ENCODE measurements around the gene TMTC4. TPM values are rescaled to one million over a fixed set of nuclear protein-coding genes. Genes with fewer than 3 reads are reported as not detected.
"Not testable (repeated sequence)": the region's sequence is repeated elsewhere in the genome, so short reads cannot be mapped to it uniquely, and the experiment has no call there.

Gene TMTC4
- total RNA-seq, 1 donor from 2014 or later, result 25.8 TPM

- DNase-seq (ENCODE audit: extremely low spot score in 2 of 2), result peak in 1 of 2 donors; percentile 27
- TF ChIP-seq POLR2AphosphoS5 (IDR thresholded peaks at IDR 0.05; ENCODE audit: insufficient read depth in 1 of 2, low read depth in 1 of 2), result no peak
- TF ChIP-seq POLR2A (IDR thresholded peaks at IDR 0.05), result no peak
- no peak for TF ChIP-seq CTCF (IDR thresholded peaks at IDR 0.05)
- Histone ChIP-seq H3K27ac (no peak overlapping the region), H3K27me3 (no peaks in the 10 kb centered on the region), H3K4me3 (no peak overlapping the region), H3K9me3 (no peaks in the 10 kb centered on the region), H3K36me3 (no peaks in the 10 kb centered on the region), H3K4me1 (no peaks in the 10 kb centered on the region)
- intact Hi-C loops (cut with DNase I), result no loop called here
These were observed 14.6 kb upstream of the TMTC4 start for GRCh38 chr13:100689191-100689590.

DNA sequence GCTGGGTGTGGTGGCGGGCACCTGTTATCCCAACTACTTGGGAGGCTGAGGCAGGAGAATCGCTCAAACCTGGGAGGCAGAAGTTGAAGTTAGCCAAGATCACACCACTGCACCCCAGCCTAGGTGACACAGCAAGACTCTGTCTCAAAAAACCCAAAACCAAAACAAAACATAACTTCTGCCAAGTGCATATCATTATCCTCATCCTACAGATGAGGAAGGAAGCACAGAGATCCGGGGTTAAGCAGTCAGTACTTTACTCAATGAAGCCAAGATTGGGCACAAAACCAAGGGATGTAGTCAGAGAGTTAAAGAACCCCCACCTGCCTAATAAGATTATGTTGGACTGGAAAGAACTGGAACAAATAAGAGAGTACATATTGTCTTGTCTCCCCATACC, 5.5 kb upstream of the TMTC4 start:
- DNase-seq (ENCODE audit: extremely low spot score in 2 of 2), result no peak
- H3K4me3 ChIP-seq, result no peak overlapping the region
- no peaks in the 10 kb centered on the region for H3K27me3 ChIP-seq
- TF ChIP-seq CTCF (IDR thresholded peaks at IDR 0.05) (no peak), POLR2A (IDR thresholded peaks at IDR 0.05) (no peak), POLR2AphosphoS5 (IDR thresholded peaks at IDR 0.05; ENCODE audit: insufficient read depth in 1 of 2, low read depth in 1 of 2) (no peak)
- no peaks in the 10 kb centered on the region for H3K9me3 ChIP-seq
- no peak overlapping the region for H3K27ac ChIP-seq
- no peaks in the 10 kb centered on the region for H3K36me3 ChIP-seq
- peaks cover 9% of the 10 kb centered on the region for H3K4me1 ChIP-seq
- intact Hi-C loops (cut with DNase I), result no loop called here

DNA sequence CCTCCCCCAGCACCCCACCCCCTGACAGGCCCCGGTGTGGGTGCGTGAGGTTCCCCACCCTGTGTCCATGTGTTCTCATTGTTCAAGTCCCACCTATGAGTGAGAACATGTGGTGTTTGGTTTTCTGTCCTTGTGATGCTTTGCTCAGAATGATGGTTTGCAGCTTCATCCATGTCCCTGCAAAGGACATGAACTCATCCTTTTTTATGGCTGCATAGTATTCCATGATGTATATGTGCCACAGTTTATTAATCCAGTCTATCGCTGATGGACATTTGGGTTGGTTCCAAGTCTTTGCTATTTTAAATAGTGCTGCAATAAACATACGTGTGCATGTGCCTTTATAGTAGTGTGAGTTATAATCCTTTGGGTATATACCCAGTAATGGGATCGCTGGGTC, 2.5 kb upstream of the TMTC4 start:
- intact Hi-C loops (cut with DNase I), result loop anchor here (10.0 kb wide), 1 partner anchor 702 kb away; the partner anchor contains the start of gene ZIC5
- H3K9me3 ChIP-seq; H3K27me3 ChIP-seq; H3K27ac ChIP-seq; H3K4me3 ChIP-seq; H3K36me3 ChIP-seq; DNase-seq (ENCODE audit: extremely low spot score in 2 of 2): not testable (repeated sequence)
- peaks cover 26% of the 10 kb centered on the region for H3K4me1 ChIP-seq

GRCh38 chr13:100675661-100676129, 1.1 kb upstream of the TMTC4 start:
- Histone ChIP-seq H3K27ac (peak overlapping the region; percentile 89), H3K36me3 (no peaks in the 10 kb centered on the region), H3K4me3 (peak overlapping the region; percentile 68 to 97), H3K27me3 (no peaks in the 10 kb centered on the region), H3K9me3 (no peaks in the 10 kb centered on the region), H3K4me1 (peaks cover 28% of the 10 kb centered on the region)
- intact Hi-C loops (cut with DNase I), result loop anchor here (10.0 kb wide), 1 partner anchor 701 kb away; the partner anchor contains the start of gene ZIC5
- TF ChIP-seq POLR2A (IDR thresholded peaks at IDR 0.05) (no peak), POLR2AphosphoS5 (IDR thresholded peaks at IDR 0.05; ENCODE audit: insufficient read depth in 1 of 2, low read depth in 1 of 2) (no peak), CTCF (IDR thresholded peaks at IDR 0.05) (no peak)
- DNase-seq (ENCODE audit: extremely low spot score in 2 of 2), result peak in 1 of 2 donors; percentile 76

GRCh38 chr13:100674872-100675660, 471 bp upstream of the TMTC4 start:
- Histone ChIP-seq H3K27ac (peak overlapping the region; percentile 89), H3K4me1 (peaks cover 28% of the 10 kb centered on the region), H3K4me3 (peak overlapping the region; percentile 68 to 97), H3K27me3 (no peaks in the 10 kb centered on the region), H3K9me3 (no peaks in the 10 kb centered on the region), H3K36me3 (no peaks in the 10 kb centered on the region)
- peak in 1 of 3 experiments; percentile 30 for TF ChIP-seq CTCF (IDR thresholded peaks at IDR 0.05)
- peak in 1 of 2 donors; percentile 45 for TF ChIP-seq POLR2A (IDR thresholded peaks at IDR 0.05)
- TF ChIP-seq POLR2AphosphoS5 (IDR thresholded peaks at IDR 0.05; ENCODE audit: insufficient read depth in 1 of 2, low read depth in 1 of 2), result peak; percentile 26 to 90
- intact Hi-C loops (cut with DNase I), result loop anchor here (10.0 kb wide), 1 partner anchor 700 kb away; the partner anchor contains the start of gene ZIC5
- DNase-seq (ENCODE audit: extremely low spot score in 2 of 2), result peak; percentile 99

Data from vagina (tissue), 2 donors.